Common myeloid progenitor, CD34-positive (primary cell): ENCODE data around the gene OLFM2.
A peak's percentile ranks its signal among the peaks of the same experiment; 100 is the strongest.

ENCODE experiments used
- CTCF ChIA-PET: fragments of 350-600 bp; sonication (Branson Sonifier 250); formaldehyde crosslinking; loops from one replicate; lab custom pipeline; 2021; ENCODE audit warnings: antibody characterized with exemption; lab: Charles Lee
- POLR2A ChIA-PET: fragments of 350-600 bp; sonication (Branson Sonifier 250); formaldehyde crosslinking; loops from one replicate; lab custom pipeline; 2021; ENCODE audit warnings: antibody characterized with exemption; lab: Charles Lee
- DNase-seq, 3 donors: peaks; one replicate each; pipeline versions ENCODE4 v3.0.0 to v3.0.0-alpha.2; 2013
- H3K27ac ChIP-seq, 2 experiments: 1 replicate in 1 of 2; 2 replicates in 1 of 2; pipeline ENCODE4 v1.7.0; 2013; ENCODE audit warnings: inconsistent platforms in 2 of 2, low read length in 2 of 2, mild to moderate bottlenecking in 2 of 2, low read depth in 1 of 2, moderate library complexity in 1 of 2; ENCODE audit not compliant: severe bottlenecking in 2 of 2, insufficient read depth in 1 of 2, poor library complexity in 1 of 2
- H3K27me3 ChIP-seq, 5 experiments: replicated peaks in 2 of 5; 1 replicate in 3 of 5; 2 replicates in 2 of 5; pipeline versions ENCODE4 v1.6.1 to v1.7.0; 2013; ENCODE audit warnings: low read length in 4 of 5, mild to moderate bottlenecking in 2 of 5, moderate library complexity in 2 of 5, inconsistent platforms in 1 of 5; ENCODE audit not compliant: insufficient read depth in 5 of 5, control insufficient read depth in 4 of 5
- H3K36me3 ChIP-seq, 4 experiments: 1 replicate in 2 of 4; 2 replicates in 2 of 4; pipeline versions ENCODE4 v1.6.1 to v1.7.0; 2013; ENCODE audit warnings: low read length in 3 of 4, control low read depth in 1 of 4, mild to moderate bottlenecking in 1 of 4; ENCODE audit not compliant: control insufficient read depth in 4 of 4, insufficient read depth in 4 of 4
- H3K4me1 ChIP-seq, 4 experiments: 1 replicate in 3 of 4; 2 replicates in 1 of 4; pipeline versions ENCODE4 v1.6.1 to v1.7.1; 2013; ENCODE audit warnings: low read length in 3 of 4, mild to moderate bottlenecking in 3 of 4, control low read depth in 1 of 4, inconsistent platforms in 1 of 4, moderate library complexity in 1 of 4; ENCODE audit not compliant: control insufficient read depth in 4 of 4, insufficient read depth in 4 of 4; ENCODE audit errors: control extremely low read depth in 1 of 4
- H3K4me3 ChIP-seq, 7 experiments: 1 replicate in 4 of 7; 2 replicates in 3 of 7; pipeline versions ENCODE4 v1.5.1 to v1.7.0; 2013; ENCODE audit warnings: mild to moderate bottlenecking in 7 of 7, low read length in 6 of 7, moderate library complexity in 6 of 7, inconsistent platforms in 2 of 7, low read depth in 2 of 7, control low read depth in 1 of 7; ENCODE audit not compliant: insufficient read depth in 4 of 7, control insufficient read depth in 1 of 7; ENCODE audit errors: extremely low read depth in 1 of 7
- H3K9me3 ChIP-seq, 5 experiments: 1 replicate in 4 of 5; 2 replicates in 1 of 5; pipeline versions ENCODE4 v1.6.1 to v1.7.1; 2013; ENCODE audit warnings: low read length in 4 of 5, mild to moderate bottlenecking in 2 of 5, inconsistent platforms in 1 of 5, low read depth in 1 of 5, moderate library complexity in 1 of 5; ENCODE audit not compliant: control insufficient read depth in 4 of 5, insufficient read depth in 2 of 5; ENCODE audit errors: control extremely low read depth in 1 of 5
- WGBS: methylation state at CpG from one replicate; pipeline ENCODE4 v1.1.5; 2013; ENCODE audit not compliant: insufficient coverage; 5-methylcytosine and 5-hydroxymethylcytosine counted together

OLFM2 gene

DNA sequence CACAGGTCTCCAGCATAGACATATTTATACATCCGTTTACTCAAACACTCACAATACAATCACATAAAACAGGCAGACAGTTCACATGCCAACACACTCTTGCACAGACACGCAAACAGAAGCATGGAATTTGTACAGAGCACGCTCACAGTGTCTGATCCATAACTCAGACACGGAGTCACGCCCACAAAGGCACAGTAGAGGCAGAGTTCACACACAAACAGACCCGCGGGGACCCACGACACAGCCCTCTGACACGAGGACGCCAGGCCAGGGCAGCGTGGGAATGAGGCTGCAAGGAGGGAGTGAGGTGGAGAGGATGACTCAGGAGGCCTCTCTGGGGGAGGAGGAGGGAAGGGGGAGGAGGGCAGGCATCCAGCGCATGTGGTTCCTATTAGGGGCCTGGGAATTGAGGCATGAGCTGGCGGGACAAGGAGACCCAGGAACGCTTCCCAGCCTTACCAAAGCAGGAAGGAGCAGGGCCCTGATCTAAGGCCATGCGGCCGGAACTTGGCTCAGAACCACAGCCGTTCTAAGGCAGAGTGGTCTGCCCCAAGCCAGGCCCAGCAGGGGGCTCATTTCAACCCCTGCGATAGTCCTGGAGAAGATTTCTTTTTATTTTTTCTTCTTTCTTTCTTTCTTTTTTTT is 9.1 kb upstream of the OLFM2 start:
- no peak overlapping the region for H3K27ac ChIP-seq
- H3K36me3 ChIP-seq = no peaks in the 10 kb centered on the region
- 69% methylated on average over 16 of the region's 18 CpGs for WGBS
- peak in 1 of 3 donors; percentile 13 for DNase-seq
- no peak overlapping the region for H3K4me3 ChIP-seq
- ChIA-PET CTCF (interaction anchor here (1.0 kb wide), 1 partner anchor 9 kb away, joined by 3 read pairs; no protein-coding TSS in a partner anchor), POLR2A (no interaction called here)
- H3K9me3 ChIP-seq = peaks cover 3 to 14% (median 6%) of the 10 kb centered on the region in 5 experiments
- H3K4me1 ChIP-seq = no peaks in the 10 kb centered on the region
- H3K27me3 ChIP-seq = peaks cover 0 to 14% (median 1%) of the 10 kb centered on the region in 5 experiments

DNA sequence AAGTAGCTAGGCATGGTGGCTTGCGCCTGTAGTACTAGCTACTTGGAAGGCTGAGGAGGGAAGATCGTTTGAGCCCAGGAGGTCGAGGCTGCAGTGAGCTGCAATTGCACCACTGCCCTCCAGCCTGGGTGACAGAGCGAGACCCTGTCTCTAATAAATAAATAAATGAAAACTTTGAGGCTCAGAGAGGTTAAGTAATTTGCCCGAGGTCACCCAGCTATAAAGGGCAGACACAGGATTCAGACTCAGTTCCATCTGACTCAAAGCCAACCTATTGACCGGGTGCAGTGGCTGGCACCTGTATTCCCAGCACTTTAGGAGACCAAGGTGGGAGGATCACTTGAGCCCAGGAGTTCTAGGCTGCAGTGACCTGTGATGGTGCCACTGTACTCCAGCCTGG is 7.4 kb upstream of the OLFM2 start:
- CTCF ChIA-PET = interaction anchor here (1.3 to 1.4 kb wide), 2 partner anchors 11 to 306 kb away, joined by 3 read pairs; no protein-coding TSS in a partner anchor

DNA sequence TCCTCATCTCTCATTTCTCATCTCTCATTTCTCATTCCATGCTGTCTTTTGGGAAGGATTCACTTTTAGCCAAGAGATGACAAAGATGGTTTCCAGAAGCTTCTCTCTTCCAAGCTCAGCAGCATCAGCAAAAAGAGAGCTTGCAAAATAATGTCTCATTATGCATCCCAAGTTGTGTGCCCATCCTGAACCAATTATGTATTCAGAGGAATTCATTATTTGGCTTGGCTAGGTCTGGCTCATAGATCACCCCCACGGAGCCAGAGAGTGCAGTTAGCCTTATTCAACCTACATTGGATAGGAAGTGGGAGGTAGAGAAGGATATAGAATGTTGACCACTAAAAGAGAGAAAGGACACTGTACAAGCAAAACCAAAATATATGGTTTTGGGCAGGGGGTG is 5.4 kb upstream of the OLFM2 start:
- 100% methylated on average over 1 of the region's 1 CpG for WGBS
- Histone ChIP-seq H3K9me3 (peaks cover 3 to 14% (median 6%) of the 10 kb centered on the region in 5 experiments), H3K27me3 (peaks cover 3 to 40% (median 5%) of the 10 kb centered on the region in 5 experiments), H3K4me1 (peaks cover 0 to 3% (median 1%) of the 10 kb centered on the region in 4 experiments), H3K27ac (no peak overlapping the region), H3K4me3 (no peak overlapping the region), H3K36me3 (no peaks in the 10 kb centered on the region)
- CTCF ChIA-PET = no interaction called here
- no peak for DNase-seq
- POLR2A ChIA-PET = no interaction called here

More for the DNA sequence above, 7.4 kb upstream of the OLFM2 start:
- DNase-seq = no peak
- H3K27ac ChIP-seq = no peak overlapping the region
- POLR2A ChIA-PET = no interaction called here
- peaks cover 3 to 14% (median 6%) of the 10 kb centered on the region in 5 experiments for H3K9me3 ChIP-seq
- H3K4me3 ChIP-seq = no peak overlapping the region
- WGBS = 90% methylated on average over 6 of the region's 6 CpGs
- H3K27me3 ChIP-seq = peaks cover 0 to 20% (median 3%) of the 10 kb centered on the region in 5 experiments
- no peaks in the 10 kb centered on the region for H3K36me3 ChIP-seq
- no peaks in the 10 kb centered on the region for H3K4me1 ChIP-seq

DNA sequence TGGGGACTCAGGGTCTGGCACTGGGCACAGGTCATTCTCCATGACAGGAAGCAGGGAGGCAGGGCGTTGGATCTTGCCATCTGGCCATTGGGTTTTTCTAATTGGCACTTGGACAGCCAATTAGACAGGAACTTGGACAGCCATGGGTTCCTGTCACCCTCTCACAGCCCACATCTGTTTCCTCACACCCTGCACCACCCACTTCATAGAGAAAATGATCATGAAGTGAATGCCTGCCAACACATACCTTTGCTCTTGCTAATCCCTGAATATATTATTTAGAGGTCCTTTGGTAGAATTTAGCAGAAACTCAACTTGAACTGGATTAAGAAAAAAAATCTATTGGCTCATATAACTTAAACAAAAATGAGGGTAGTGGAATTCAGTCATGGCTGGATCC is 4.9 kb upstream of the OLFM2 start:
- Histone ChIP-seq H3K9me3 (peaks cover 3 to 14% (median 6%) of the 10 kb centered on the region in 5 experiments), H3K4me3 (no peak overlapping the region), H3K4me1 (peaks cover 0 to 5% (median 3%) of the 10 kb centered on the region in 4 experiments), H3K27ac (no peak overlapping the region), H3K27me3 (peaks cover 3 to 42% (median 7%) of the 10 kb centered on the region in 5 experiments), H3K36me3 (no peaks in the 10 kb centered on the region)
- 88% methylated on average over 1 of the region's 1 CpG for WGBS
- no peak for DNase-seq
- CTCF ChIA-PET = no interaction called here
- POLR2A ChIA-PET = no interaction called here

DNA sequence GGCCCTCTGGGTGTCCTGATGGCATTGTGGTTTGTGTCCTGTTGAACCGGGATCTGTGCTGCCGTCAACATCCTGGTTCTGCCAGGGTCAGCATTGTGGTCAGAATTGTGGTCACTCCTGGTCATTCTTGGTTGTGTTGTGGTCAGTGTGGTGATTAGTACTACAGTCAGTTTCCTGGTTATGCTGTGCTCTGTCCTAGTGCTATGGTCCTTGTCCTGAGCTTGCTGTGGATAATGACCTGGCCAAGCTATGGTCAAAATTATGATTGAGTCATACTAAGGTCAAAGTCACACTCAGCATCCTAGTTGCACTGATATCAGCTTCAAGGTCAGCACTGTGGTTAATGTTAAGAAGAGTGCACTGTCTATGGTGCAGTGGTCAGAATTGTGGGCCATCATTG is 4.5 kb upstream of the OLFM2 start:
- CTCF ChIA-PET = no interaction called here
- no peak overlapping the region for H3K27ac ChIP-seq
- DNase-seq = no peak
- peaks cover 0 to 7% (median 4%) of the 10 kb centered on the region in 4 experiments for H3K4me1 ChIP-seq
- POLR2A ChIA-PET = no interaction called here
- no peaks in the 10 kb centered on the region for H3K36me3 ChIP-seq
- H3K4me3 ChIP-seq = no peak overlapping the region
- peaks cover 3 to 46% (median 7%) of the 10 kb centered on the region in 5 experiments for H3K27me3 ChIP-seq
- no CpG with 5 or more reads among the region's 2 CpGs for WGBS
- peaks cover 3 to 14% (median 6%) of the 10 kb centered on the region in 5 experiments for H3K9me3 ChIP-seq

DNA sequence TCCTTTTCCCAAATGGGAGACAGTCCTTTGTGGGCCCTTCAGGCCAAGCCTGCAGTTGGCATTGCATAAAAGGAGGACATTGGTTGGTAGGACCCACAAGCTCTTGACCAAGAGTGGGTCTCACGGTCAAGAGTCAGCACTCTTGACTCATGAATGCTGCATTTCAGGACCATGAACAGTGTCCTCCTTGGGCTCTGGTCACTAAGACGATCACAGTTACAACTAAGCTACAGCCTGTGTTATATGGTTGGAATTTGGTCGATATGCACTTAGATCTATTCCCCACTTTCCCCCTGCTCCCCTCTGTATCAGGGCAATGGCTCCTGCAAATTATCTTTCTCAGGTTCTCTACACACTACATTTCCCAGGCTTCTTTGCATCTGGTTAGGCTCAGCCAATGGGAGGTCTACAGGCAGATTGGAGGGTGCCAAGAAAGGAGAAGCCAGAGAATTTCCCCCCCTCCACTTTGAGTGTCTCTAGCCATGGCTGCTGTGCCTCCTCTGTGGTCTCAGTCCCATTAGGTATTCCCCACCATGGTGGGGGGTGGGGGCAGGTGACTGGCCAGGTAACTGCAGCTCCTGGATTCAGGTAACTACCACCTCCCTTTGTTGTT is 3.1 kb upstream of the OLFM2 start:
- Histone ChIP-seq H3K4me3 (no peak overlapping the region), H3K4me1 (peaks cover 0 to 12% (median 7%) of the 10 kb centered on the region in 4 experiments), H3K27ac (no peak overlapping the region), H3K27me3 (peaks cover 9 to 60% (median 17%) of the 10 kb centered on the region in 5 experiments), H3K36me3 (no peaks in the 10 kb centered on the region), H3K9me3 (peaks cover 3 to 14% (median 6%) of the 10 kb centered on the region in 5 experiments)
- CTCF ChIA-PET = interaction anchor here (1.0 kb wide), 1 partner anchor 13 kb away, joined by 3 read pairs; no protein-coding TSS in a partner anchor
- WGBS = 70% methylated on average over 2 of the region's 3 CpGs
- DNase-seq = no peak
- POLR2A ChIA-PET = interaction anchor here (0.6 kb wide), 1 partner anchor 1529 kb away, joined by 3 read pairs; no protein-coding TSS in a partner anchor

DNA sequence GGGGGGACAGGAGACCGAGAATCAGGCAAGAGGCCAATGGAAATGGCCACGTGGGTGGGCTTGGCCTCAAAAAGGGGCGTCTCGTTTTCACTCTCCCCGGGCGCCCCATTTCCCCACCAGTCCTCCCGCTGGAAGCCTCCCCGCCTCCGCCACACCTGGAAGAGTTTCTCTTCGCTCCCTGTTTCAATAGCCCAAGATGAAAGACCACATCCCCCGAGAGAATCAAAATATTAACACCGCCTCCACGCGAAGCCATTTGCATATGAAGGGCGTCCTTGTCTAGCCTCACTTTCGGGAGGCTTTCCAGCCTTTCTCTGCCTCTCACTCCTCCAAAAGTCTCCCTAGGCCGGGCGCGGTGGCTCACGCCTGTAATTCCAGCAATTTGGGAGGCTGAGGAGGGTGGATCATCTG is 691 bp upstream of the OLFM2 start:
- H3K27ac ChIP-seq = no peak overlapping the region
- peaks cover 0 to 7% (median 1%) of the 10 kb centered on the region in 5 experiments for H3K9me3 ChIP-seq
- peaks cover 0 to 14% (median 7%) of the 10 kb centered on the region in 4 experiments for H3K4me1 ChIP-seq
- 7% methylated on average over 16 of the region's 20 CpGs for WGBS
- no peaks in the 10 kb centered on the region for H3K36me3 ChIP-seq
- ChIA-PET CTCF (no interaction called here), POLR2A (no interaction called here)
- peaks cover 9 to 73% (median 23%) of the 10 kb centered on the region in 5 experiments for H3K27me3 ChIP-seq
- DNase-seq = no peak
- peak overlapping the region in 2 of 7 experiments; percentile 40 to 42 for H3K4me3 ChIP-seq
